Kidney tubule cell (primary cell): Measurements from ENCODE around the gene ATAD2B.

Experiments used
- DNase-seq: peaks from one replicate; pipeline ENCODE4 v3.0.0-alpha.2; 2018; ENCODE audit warnings: low spot score

The ATAD2B gene

GRCh38 chr2:23699580-23699925 is 227.4 kb downstream of the ATAD2B start:
- no peak for DNase-seq

- no peak for DNase-seq
Observed at GRCh38 chr2:23698721-23699579, 228.0 kb downstream of the ATAD2B start.
